Neural progenitor cell (in vitro differentiated cells): ENCODE measurements around the gene HBA1. TPM values are rescaled to one million over a fixed set of nuclear protein-coding genes. Genes with fewer than 3 reads are reported as not detected.

Experiments used
- DNase-seq: peaks from one replicate; pipeline ENCODE4 v3.0.0-alpha.2; 2016; ENCODE audit warnings: low spot score
- H2AFZ ChIP-seq: fragments of 200-600 bp; sonication (generic); replicated peaks from 2 replicates; pipeline ENCODE4 v1.6.1; 2016; ENCODE audit warnings: antibody characterized with exemption
- H3F3A ChIP-seq: fragments of 200-600 bp; sonication (generic); 2 replicates; pipeline ENCODE4 v1.6.1; 2016; ENCODE audit warnings: antibody characterized with exemption, low read depth
- H3K27ac ChIP-seq: fragments of 200-600 bp; sonication (generic); 2 replicates; pipeline ENCODE4 v1.5.1; 2016; ENCODE audit warnings: mild to moderate bottlenecking
- H3K27me3 ChIP-seq: fragments of 200-600 bp; sonication (generic); 2 replicates; pipeline ENCODE4 v1.6.1; 2016; ENCODE audit warnings: mild to moderate bottlenecking, moderate library complexity
- H3K36me3 ChIP-seq: fragments of 200-600 bp; sonication (generic); 2 replicates; pipeline ENCODE4 v1.5.1; 2016
- H3K4me1 ChIP-seq: fragments of 200-600 bp; sonication (generic); 2 replicates; pipeline ENCODE4 v1.6.1; 2016; ENCODE audit warnings: mixed run types
- H3K4me2 ChIP-seq: fragments of 200-600 bp; sonication (generic); 2 replicates; pipeline ENCODE4 v1.6.1; 2016
- H3K4me3 ChIP-seq: fragments of 200-600 bp; sonication (generic); 2 replicates; pipeline ENCODE4 v1.5.1; 2016
- H3K79me2 ChIP-seq: fragments of 200-600 bp; sonication (generic); 2 replicates; pipeline ENCODE4 v1.6.1; 2016; ENCODE audit warnings: low read depth
- H3K9ac ChIP-seq: fragments of 200-600 bp; sonication (generic); 2 replicates; pipeline ENCODE4 v1.6.1; 2016
- H3K9me3 ChIP-seq: fragments of 200-600 bp; sonication (generic); 2 replicates; pipeline ENCODE4 v1.5.1; 2016; ENCODE audit warnings: low read depth
- H4K20me1 ChIP-seq: fragments of 200-600 bp; sonication (generic); 2 replicates; pipeline ENCODE4 v1.6.1; 2016; ENCODE audit warnings: low read depth
- H3K27ac Mint-ChIP-seq: 3 replicates; pipeline ENCODE4 v1.8.0; 2021; ENCODE audit warnings: mixed read lengths
- H3K27me3 Mint-ChIP-seq: 2 replicates; pipeline ENCODE4 v1.8.0; 2022; ENCODE audit warnings: low read depth, mild to moderate bottlenecking, inconsistent platforms, moderate library complexity, mixed read lengths; ENCODE audit not compliant: insufficient read depth
- H3K36me3 Mint-ChIP-seq: 3 replicates; pipeline ENCODE4 v1.8.0; 2021; ENCODE audit warnings: mixed read lengths
- H3K4me1 Mint-ChIP-seq: 3 replicates; pipeline ENCODE4 v1.8.0; 2021; ENCODE audit warnings: mixed read lengths
- H3K4me3 Mint-ChIP-seq: 3 replicates; pipeline ENCODE4 v1.8.0; 2021; ENCODE audit warnings: mild to moderate bottlenecking, moderate library complexity, mixed read lengths
- H3K9me3 Mint-ChIP-seq: 3 replicates; pipeline ENCODE4 v1.8.0; 2020; ENCODE audit warnings: mixed read lengths
- CTCF ChIP-seq: fragments of 200-600 bp; sonication (generic); IDR thresholded peaks from 2 replicates; pipeline ENCODE4 v1.5.1; 2017; ENCODE audit warnings: antibody characterized with exemption, mild to moderate bottlenecking
- EZH2 ChIP-seq: fragments of 200-600 bp; sonication (generic); IDR thresholded peaks from 2 replicates; pipeline ENCODE4 v1.6.1; 2017; ENCODE audit warnings: antibody characterized with exemption, mild to moderate bottlenecking, moderate library complexity
- EZH2phosphoT487 ChIP-seq: fragments of 200-600 bp; sonication (generic); IDR thresholded peaks from 2 replicates; pipeline ENCODE4 v1.6.1; 2017; ENCODE audit warnings: antibody characterized with exemption
- total RNA-seq: library from RNA; depleted of rRNA; stranded (reverse); fragments of >200 nt; gene quantifications from 2 replicates; pipeline ENCODE4 v1.2.3, GENCODE V29; 2015; ENCODE audit warnings: low replicate concordance

The HBA1 gene
- total RNA-seq, 1 donor from 2014 or later: not detected

GRCh38 chr16:181565-182021, 5.1 kb downstream of the HBA1 start:
- peaks cover 31% of the 10 kb centered on the region for H3K27me3 Mint-ChIP-seq
- Histone ChIP-seq H4K20me1 (peaks cover 49% of the 10 kb centered on the region), H3K27ac (no peak overlapping the region), H3K79me2 (no peaks in the 10 kb centered on the region), H3K9ac (no peak overlapping the region), H2AFZ (no peak overlapping the region), H3K4me1 (no peaks in the 10 kb centered on the region), H3F3A (peaks cover 55% of the 10 kb centered on the region), H3K4me2 (peak overlapping the region; percentile 73), H3K36me3 (no peaks in the 10 kb centered on the region), H3K27me3 (peaks cover 47% of the 10 kb centered on the region), H3K4me3 (no peak overlapping the region), H3K9me3 (no peaks in the 10 kb centered on the region)
- no peak for TF ChIP-seq EZH2phosphoT487
- TF ChIP-seq CTCF: peak; percentile 92
- no peak for DNase-seq
- peak overlapping the region; percentile 52 for H3K4me3 Mint-ChIP-seq
- no peaks in the 10 kb centered on the region for H3K9me3 Mint-ChIP-seq
- no peak overlapping the region for H3K27ac Mint-ChIP-seq
- peaks cover 7% of the 10 kb centered on the region for H3K4me1 Mint-ChIP-seq
- peaks cover 4% of the 10 kb centered on the region for H3K36me3 Mint-ChIP-seq

DNA sequence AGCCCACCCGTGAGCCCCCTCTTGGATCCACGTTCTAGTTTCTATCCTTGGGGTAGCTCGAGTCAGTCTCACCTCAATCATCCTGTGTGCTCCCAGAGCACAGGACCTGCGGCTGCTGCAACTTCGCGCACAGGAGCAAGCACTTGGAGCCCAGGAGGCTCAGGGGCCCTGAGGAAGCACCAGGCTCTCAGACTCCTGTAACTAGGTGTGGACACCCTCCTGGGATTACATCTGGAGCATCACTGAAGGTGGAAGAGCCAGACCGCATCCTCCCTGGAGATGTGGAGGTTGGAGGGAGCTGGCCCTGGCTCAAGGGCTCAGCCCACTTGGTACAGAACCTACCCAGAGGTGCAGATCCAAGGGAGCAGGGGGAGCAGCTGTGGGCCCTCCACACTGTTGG, 6.5 kb downstream of the HBA1 start:
- H3K27me3 ChIP-seq: peaks cover 34% of the 10 kb centered on the region
- H4K20me1 ChIP-seq: peaks cover 39% of the 10 kb centered on the region
- H3K36me3 ChIP-seq: no peaks in the 10 kb centered on the region
- H3F3A ChIP-seq: peaks cover 54% of the 10 kb centered on the region
- TF ChIP-seq CTCF: no peak
- no peak for TF ChIP-seq EZH2phosphoT487
- TF ChIP-seq EZH2: no peak
- no peaks in the 10 kb centered on the region for H3K4me1 ChIP-seq
- H3K27ac Mint-ChIP-seq: no peak overlapping the region
- H3K9me3 Mint-ChIP-seq: no peaks in the 10 kb centered on the region
- H3K4me3 Mint-ChIP-seq: no peak overlapping the region
- no peaks in the 10 kb centered on the region for H3K9me3 ChIP-seq
- no peak overlapping the region for H3K4me2 ChIP-seq
- no peak for DNase-seq
- H3K4me1 Mint-ChIP-seq: no peaks in the 10 kb centered on the region
- H2AFZ ChIP-seq: no peak overlapping the region
- no peak overlapping the region for H3K4me3 ChIP-seq
- H3K27me3 Mint-ChIP-seq: peaks cover 24% of the 10 kb centered on the region
- no peaks in the 10 kb centered on the region for H3K79me2 ChIP-seq
- peak overlapping the region; percentile 53 for H3K27ac ChIP-seq
- peaks cover 8% of the 10 kb centered on the region for H3K36me3 Mint-ChIP-seq
- H3K9ac ChIP-seq: no peak overlapping the region

DNA sequence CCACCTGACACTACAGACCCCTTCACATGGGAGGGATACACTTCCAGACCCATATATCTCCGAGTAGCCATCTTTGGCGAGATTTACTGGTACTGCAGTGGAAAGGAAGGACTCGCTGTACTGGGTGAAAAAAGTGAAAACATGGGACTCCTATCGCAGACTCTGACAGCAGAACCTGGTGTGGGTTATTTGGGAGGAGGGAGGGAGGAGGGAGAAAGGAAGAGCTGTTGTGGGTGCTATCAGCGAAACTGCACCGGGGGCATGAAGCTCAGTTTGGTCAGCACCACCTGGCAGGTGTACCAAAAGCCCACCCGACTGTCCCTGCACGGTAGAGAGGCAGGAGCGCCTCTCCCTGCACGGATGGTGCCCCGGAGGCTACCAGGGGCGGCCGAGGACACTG, 8.7 kb downstream of the HBA1 start:
- Mint-ChIP-seq H3K4me3 (no peak overlapping the region), H3K9me3 (no peaks in the 10 kb centered on the region), H3K36me3 (peaks cover 20% of the 10 kb centered on the region), H3K27me3 (peaks cover 8% of the 10 kb centered on the region), H3K27ac (peak overlapping the region; percentile 46), H3K4me1 (no peaks in the 10 kb centered on the region)
- no peaks in the 10 kb centered on the region for H3K79me2 ChIP-seq
- no peaks in the 10 kb centered on the region for H3K4me1 ChIP-seq
- H3K27ac ChIP-seq: no peak overlapping the region
- H3F3A ChIP-seq: peaks cover 47% of the 10 kb centered on the region
- no peak overlapping the region for H2AFZ ChIP-seq
- peaks cover 25% of the 10 kb centered on the region for H4K20me1 ChIP-seq
- no peak for DNase-seq
- TF ChIP-seq CTCF (no peak), EZH2 (no peak), EZH2phosphoT487 (no peak)
- H3K27me3 ChIP-seq: peaks cover 12% of the 10 kb centered on the region
- H3K4me2 ChIP-seq: no peak overlapping the region
- H3K36me3 ChIP-seq: no peaks in the 10 kb centered on the region
- no peaks in the 10 kb centered on the region for H3K9me3 ChIP-seq
- H3K9ac ChIP-seq: no peak overlapping the region
- no peak overlapping the region for H3K4me3 ChIP-seq
